HepG2 (cell line): ENCODE measurements around the gene ERICH6. TPM values are rescaled to one million over a fixed set of nuclear protein-coding genes. Genes with fewer than 3 reads are reported as not detected.
A peak's percentile ranks its signal among the peaks of the same experiment; 100 is the strongest.

Source experiments
- CBFB ChIP-seq: sonication (generic); formaldehyde crosslinking; IDR thresholded peaks from 2 replicates; pipeline ENCODE4 v1.4.0; 2020; ENCODE audit warnings: missing genetic modification reagents
- CHCHD3 ChIP-seq: sonication (generic); formaldehyde crosslinking; IDR thresholded peaks from 2 replicates; pipeline ENCODE4 v1.8.0; 2022; ENCODE audit warnings: mild to moderate bottlenecking, missing genetic modification reagents, moderate library complexity
- CREB1 ChIP-seq, 2 experiments: fragments of 450-650 bp in 1 of 2; IDR thresholded peaks; 2 replicates each; pipeline ENCODE4 v1.6.1; 2016 to 2017; ENCODE audit warnings: control low read depth in 1 of 2, mild to moderate bottlenecking in 1 of 2, missing compliant biosample characterization in 1 of 2, missing genetic modification characterization in 1 of 2
- FOSL2 ChIP-seq: sonication (generic); formaldehyde crosslinking; IDR thresholded peaks from 2 replicates; pipeline ENCODE4 v1.4.0; 2020; ENCODE audit warnings: missing genetic modification reagents
- GATAD2A ChIP-seq: IDR thresholded peaks from 2 replicates; pipeline ENCODE4 v1.6.1; 2016
- HMG20A ChIP-seq: IDR thresholded peaks from 2 replicates; pipeline ENCODE4 v1.6.1; 2016; ENCODE audit warnings: borderline replicate concordance
- HNF4A ChIP-seq: sonication (generic); formaldehyde crosslinking; IDR thresholded peaks from 2 replicates; pipeline ENCODE4 v1.4.0; 2020; ENCODE audit warnings: missing genetic modification reagents
- MED1 ChIP-seq: sonication (generic); formaldehyde crosslinking; IDR thresholded peaks from 2 replicates; pipeline ENCODE4 v1.4.0; 2020; ENCODE audit warnings: missing genetic modification reagents
- RBM22 ChIP-seq: fragments of 200-400 bp; formaldehyde crosslinking; optimal IDR thresholded peaks from 2 replicates; pipeline ENCODE3; 2017; ENCODE audit warnings: mild to moderate bottlenecking, low read length, moderate library complexity
- TARDBP ChIP-seq: sonication (generic); formaldehyde crosslinking; IDR thresholded peaks from 2 replicates; pipeline ENCODE4 v1.8.0; 2022; ENCODE audit warnings: mild to moderate bottlenecking, missing genetic modification reagents
- TP53 ChIP-seq: sonication (generic); formaldehyde crosslinking; conservative IDR thresholded peaks from 2 replicates; pipeline ENCODE4 v1.4.0; 2020; ENCODE audit warnings: missing genetic modification reagents
- TRIM24 ChIP-seq: sonication (generic); formaldehyde crosslinking; IDR thresholded peaks from 2 replicates; pipeline ENCODE4 v1.8.0; 2022; ENCODE audit warnings: mild to moderate bottlenecking, missing genetic modification reagents
- ZFP37 ChIP-seq: sonication (generic); formaldehyde crosslinking; IDR thresholded peaks from 2 replicates; pipeline ENCODE4 v1.4.0; 2020; ENCODE audit warnings: missing genetic modification reagents, borderline replicate concordance
- ZMYM3 ChIP-seq: sonication (generic); formaldehyde crosslinking; IDR thresholded peaks from 2 replicates; pipeline ENCODE4 v1.5.1; 2020; ENCODE audit warnings: mild to moderate bottlenecking, missing genetic modification reagents
- ZNF292 ChIP-seq: sonication (generic); formaldehyde crosslinking; IDR thresholded peaks from 2 replicates; pipeline ENCODE4 v1.8.1; 2022; ENCODE audit warnings: mild to moderate bottlenecking, low read depth, missing genetic modification reagents, borderline replicate concordance
- ZNF331 ChIP-seq: sonication (generic); formaldehyde crosslinking; IDR thresholded peaks from 2 replicates; pipeline ENCODE4 v1.4.0; 2020; ENCODE audit warnings: missing genetic modification reagents
- ZNF337 ChIP-seq: sonication (generic); formaldehyde crosslinking; IDR thresholded peaks from 2 replicates; pipeline ENCODE4 v1.5.1; 2020; ENCODE audit warnings: missing genetic modification reagents, low read depth, mild to moderate bottlenecking, borderline replicate concordance
- ZNF33A ChIP-seq: sonication (generic); formaldehyde crosslinking; IDR thresholded peaks from 2 replicates; pipeline ENCODE4 v1.5.1; 2020; ENCODE audit warnings: missing genetic modification reagents, mild to moderate bottlenecking, moderate library complexity, borderline replicate concordance
- ZNF367 ChIP-seq: sonication (generic); formaldehyde crosslinking; IDR thresholded peaks from 2 replicates; pipeline ENCODE4 v1.4.0; 2020; ENCODE audit warnings: missing genetic modification reagents, borderline replicate concordance
- ZNF652 ChIP-seq: IDR thresholded peaks from 2 replicates; pipeline ENCODE4 v1.6.1; 2016; ENCODE audit warnings: low read depth, borderline replicate concordance
- polyA plus RNA-seq, 8 experiments: library from polyadenylated mRNA; depleted of rRNA in 3 of 8; stranded (reverse) in 7 of 8; unstranded in 1 of 8; fragments of >200 nt; fragmentation: Illumina TruSeq in 4 of 8; extraction: Trizol in 4 of 8; gene quantifications; 2 replicates each; pipeline versions ENCODE4 v1.2.1 to v1.2.3, GENCODE V29; 2011 to 2016; ENCODE audit warnings: low read depth in 4 of 8, missing spikeins in 1 of 8, mixed read lengths in 1 of 8; ENCODE audit not compliant: insufficient read depth in 1 of 8
- total RNA-seq, 5 experiments: library from RNA; depleted of rRNA; stranded (reverse); fragments of >200 nt; fragmentation: Illumina TruSeq; extraction: Trizol; gene quantifications; 2 replicates each; pipeline ENCODE4 v1.2.3, GENCODE V29; 2016; ENCODE audit warnings: low read depth in 1 of 5
- TF ChIP-seq, protein P1 (sequence below): sonication (generic); formaldehyde crosslinking; IDR thresholded peaks from 2 replicates; pipeline ENCODE4 v1.4.0; 2020; ENCODE audit warnings: missing genetic modification reagents
- TF ChIP-seq, protein P2 (sequence below): sonication (generic); formaldehyde crosslinking; IDR thresholded peaks from 2 replicates; pipeline ENCODE4 v1.4.0; 2020; ENCODE audit warnings: missing genetic modification reagents, borderline replicate concordance
- TF ChIP-seq, protein P3 (sequence below): sonication (generic); formaldehyde crosslinking; IDR thresholded peaks from 2 replicates; pipeline ENCODE4 v1.8.0; 2022; ENCODE audit warnings: missing genetic modification reagents, mild to moderate bottlenecking, borderline replicate concordance

Gene ERICH6
- total and polyA plus RNA-seq, 2 of the 13 experiments (the other 11 are each of a cell fraction or from before 2014, with no cell fraction given) = 0.03 TPM; not detected in 1

DNA sequence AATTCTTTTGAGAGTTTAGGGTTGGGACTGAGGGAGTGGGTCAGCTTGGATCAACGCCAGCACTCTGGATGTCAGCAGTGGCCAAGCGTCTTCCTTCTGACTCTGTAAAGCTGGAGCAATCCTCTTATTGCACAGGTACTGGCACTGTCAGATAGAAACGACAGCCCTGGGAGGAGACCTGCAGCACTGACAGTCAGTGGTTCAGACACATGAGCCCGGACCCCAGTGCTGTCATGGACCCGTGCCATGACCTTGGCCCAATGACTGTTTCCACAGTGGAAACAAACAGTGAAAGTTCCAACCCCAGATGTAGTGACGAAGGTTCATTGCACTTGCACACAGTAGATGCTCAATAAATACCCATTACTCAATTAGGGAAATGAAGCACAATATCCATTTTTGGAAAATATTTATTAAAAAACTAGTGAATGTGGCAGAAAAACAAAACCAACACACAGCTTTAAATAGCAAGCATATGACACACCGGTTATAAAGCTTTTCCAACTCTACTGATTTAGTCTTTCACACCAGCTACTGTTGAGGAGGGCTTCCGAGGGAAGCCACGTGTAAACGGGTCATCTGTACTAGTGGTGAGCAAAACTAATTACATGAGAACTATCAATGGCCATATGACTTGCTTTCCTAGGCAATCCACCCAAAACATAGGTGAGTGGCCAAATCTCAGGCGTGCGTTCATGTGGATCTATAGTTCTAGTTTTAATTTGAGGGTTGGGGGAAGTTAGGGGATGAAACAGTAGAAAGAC is 37.2 kb upstream of the ERICH6 start (continued):
- TF ChIP-seq CREB1 (IDR thresholded peaks at IDR 0.05) (peak; percentile 75), CREB1 (CRISPR knock-in tag; IDR thresholded peaks at IDR 0.05) (peak; percentile 69), FOSL2 (peak; percentile 86), RBM22 (peak; percentile 41), ZMYM3 (CRISPR knock-in tag) (peak; percentile 96), ZNF33A (CRISPR knock-in tag) (no peak), TARDBP (peak; percentile 79; the same call in 1 of the 2 replicates), ZNF652 (CRISPR knock-in tag) (peak; percentile 67; the same call in 1 of the 2 replicates), TRIM24 (CRISPR knock-in tag) (no peak), CHCHD3 (CRISPR knock-in tag) (no peak), HNF4A (CRISPR knock-in tag) (peak; percentile 92), ZNF292 (peak; percentile 90; the same call in 1 of the 2 replicates), GATAD2A (peak; percentile 94), HMG20A (CRISPR knock-in tag) (peak; percentile 77; the same call in 1 of the 2 replicates), ZNF331 (CRISPR knock-in tag) (peak; percentile 62), ZFP37 (CRISPR knock-in tag) (no peak), CBFB (CRISPR knock-in tag) (0 out of 2 replicates have a peak, but pooled peaks have one; percentile 27), ZNF367 (CRISPR knock-in tag) (no peak), ZNF337 (CRISPR knock-in tag) (no peak), MED1 (CRISPR knock-in tag) (peak; percentile 94), TP53 (no peak)
- TF ChIP-seq, protein P1, sequence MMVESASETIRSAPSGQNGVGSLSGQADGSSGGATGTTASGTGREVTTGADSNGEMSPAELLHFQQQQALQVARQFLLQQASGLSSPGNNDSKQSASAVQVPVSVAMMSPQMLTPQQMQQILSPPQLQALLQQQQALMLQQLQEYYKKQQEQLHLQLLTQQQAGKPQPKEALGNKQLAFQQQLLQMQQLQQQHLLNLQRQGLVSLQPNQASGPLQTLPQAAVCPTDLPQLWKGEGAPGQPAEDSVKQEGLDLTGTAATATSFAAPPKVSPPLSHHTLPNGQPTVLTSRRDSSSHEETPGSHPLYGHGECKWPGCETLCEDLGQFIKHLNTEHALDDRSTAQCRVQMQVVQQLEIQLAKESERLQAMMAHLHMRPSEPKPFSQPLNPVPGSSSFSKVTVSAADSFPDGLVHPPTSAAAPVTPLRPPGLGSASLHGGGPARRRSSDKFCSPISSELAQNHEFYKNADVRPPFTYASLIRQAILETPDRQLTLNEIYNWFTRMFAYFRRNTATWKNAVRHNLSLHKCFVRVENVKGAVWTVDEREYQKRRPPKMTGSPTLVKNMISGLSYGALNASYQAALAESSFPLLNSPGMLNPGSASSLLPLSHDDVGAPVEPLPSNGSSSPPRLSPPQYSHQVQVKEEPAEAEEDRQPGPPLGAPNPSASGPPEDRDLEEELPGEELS (CRISPR knock-in tag) = peak; percentile 88
- TF ChIP-seq, protein P2, sequence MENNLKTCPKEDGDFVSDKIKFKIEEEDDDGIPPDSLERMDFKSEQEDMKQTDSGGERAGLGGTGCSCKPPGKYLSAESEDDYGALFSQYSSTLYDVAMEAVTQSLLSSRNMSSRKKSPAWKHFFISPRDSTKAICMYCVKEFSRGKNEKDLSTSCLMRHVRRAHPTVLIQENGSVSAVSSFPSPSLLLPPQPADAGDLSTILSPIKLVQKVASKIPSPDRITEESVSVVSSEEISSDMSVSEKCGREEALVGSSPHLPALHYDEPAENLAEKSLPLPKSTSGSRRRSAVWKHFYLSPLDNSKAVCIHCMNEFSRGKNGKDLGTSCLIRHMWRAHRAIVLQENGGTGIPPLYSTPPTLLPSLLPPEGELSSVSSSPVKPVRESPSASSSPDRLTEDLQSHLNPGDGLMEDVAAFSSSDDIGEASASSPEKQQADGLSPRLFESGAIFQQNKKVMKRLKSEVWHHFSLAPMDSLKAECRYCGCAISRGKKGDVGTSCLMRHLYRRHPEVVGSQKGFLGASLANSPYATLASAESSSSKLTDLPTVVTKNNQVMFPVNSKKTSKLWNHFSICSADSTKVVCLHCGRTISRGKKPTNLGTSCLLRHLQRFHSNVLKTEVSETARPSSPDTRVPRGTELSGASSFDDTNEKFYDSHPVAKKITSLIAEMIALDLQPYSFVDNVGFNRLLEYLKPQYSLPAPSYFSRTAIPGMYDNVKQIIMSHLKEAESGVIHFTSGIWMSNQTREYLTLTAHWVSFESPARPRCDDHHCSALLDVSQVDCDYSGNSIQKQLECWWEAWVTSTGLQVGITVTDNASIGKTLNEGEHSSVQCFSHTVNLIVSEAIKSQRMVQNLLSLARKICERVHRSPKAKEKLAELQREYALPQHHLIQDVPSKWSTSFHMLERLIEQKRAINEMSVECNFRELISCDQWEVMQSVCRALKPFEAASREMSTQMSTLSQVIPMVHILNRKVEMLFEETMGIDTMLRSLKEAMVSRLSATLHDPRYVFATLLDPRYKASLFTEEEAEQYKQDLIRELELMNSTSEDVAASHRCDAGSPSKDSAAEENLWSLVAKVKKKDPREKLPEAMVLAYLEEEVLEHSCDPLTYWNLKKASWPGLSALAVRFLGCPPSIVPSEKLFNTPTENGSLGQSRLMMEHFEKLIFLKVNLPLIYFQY = peak; percentile 90; the same call in 1 of the 2 replicates
- TF ChIP-seq, protein P3, sequence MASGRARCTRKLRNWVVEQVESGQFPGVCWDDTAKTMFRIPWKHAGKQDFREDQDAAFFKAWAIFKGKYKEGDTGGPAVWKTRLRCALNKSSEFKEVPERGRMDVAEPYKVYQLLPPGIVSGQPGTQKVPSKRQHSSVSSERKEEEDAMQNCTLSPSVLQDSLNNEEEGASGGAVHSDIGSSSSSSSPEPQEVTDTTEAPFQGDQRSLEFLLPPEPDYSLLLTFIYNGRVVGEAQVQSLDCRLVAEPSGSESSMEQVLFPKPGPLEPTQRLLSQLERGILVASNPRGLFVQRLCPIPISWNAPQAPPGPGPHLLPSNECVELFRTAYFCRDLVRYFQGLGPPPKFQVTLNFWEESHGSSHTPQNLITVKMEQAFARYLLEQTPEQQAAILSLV (CRISPR knock-in tag) = no peak
